GM19351 (cell line): Measurements from ENCODE around the gene PRSS56.
"Not testable (repeated sequence)": the region's sequence is repeated elsewhere in the genome, so short reads cannot be mapped to it uniquely, and the experiment has no call there.

Experiments used
- ATAC-seq: cut with Tn5 transposase; IDR thresholded peaks from one replicate; pipeline ENCODE4 v1.9.1; 2021; ENCODE audit warnings: mild to moderate bottlenecking, moderate library complexity; ENCODE audit not compliant: unreplicated experiment

Gene PRSS56

DNA sequence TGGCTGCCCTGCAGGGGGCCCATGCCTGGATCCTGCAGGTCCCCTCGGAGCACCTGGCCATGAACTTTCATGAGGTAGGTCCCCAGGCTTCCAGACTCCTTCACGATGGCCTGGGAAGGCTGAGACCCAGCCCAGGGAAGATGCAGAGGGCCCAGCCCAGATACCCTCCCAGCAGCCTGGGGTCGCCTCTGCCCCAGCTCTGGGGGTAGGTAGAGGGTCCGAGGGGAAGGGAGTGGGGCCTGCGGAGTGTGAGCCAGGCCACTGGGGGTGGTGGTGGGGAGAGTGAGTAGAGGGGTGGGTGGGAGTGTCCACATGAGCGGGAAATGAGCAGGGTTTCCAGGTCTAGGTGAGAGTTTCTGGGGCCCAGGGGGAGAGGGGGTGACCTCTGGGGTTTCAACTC is 4.6 kb downstream of the PRSS56 start:
- ATAC-seq = no peak

DNA sequence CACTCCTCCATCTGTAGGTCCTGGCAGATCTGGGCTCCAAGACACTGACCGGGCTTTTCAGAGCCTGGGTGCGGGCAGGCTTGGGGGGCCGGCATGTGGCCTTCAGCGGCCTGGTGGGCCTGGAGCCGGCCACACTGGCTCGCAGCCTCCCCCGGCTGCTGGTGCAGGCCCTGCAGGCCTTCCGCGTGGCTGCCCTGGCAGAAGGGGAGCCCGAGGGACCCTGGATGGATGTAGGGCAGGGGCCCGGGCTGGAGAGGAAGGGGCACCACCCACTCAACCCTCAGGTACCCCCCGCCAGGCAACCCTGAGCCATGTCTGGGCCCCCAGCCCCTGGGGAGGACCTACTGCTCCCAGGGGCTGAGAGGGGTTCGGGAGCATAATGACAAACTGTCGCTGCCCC is 5.0 kb downstream of the PRSS56 start:
- ATAC-seq = no peak

- no peak for ATAC-seq
Measured at GRCh38 chr2:232525791-232526371, 5.7 kb downstream of the PRSS56 start, which contains the start of gene CHRND. TSS of gene CHRND (plus strand) at chr2:232526160. CDS start at chr2:232526216, 56 bp downstream.

DNA sequence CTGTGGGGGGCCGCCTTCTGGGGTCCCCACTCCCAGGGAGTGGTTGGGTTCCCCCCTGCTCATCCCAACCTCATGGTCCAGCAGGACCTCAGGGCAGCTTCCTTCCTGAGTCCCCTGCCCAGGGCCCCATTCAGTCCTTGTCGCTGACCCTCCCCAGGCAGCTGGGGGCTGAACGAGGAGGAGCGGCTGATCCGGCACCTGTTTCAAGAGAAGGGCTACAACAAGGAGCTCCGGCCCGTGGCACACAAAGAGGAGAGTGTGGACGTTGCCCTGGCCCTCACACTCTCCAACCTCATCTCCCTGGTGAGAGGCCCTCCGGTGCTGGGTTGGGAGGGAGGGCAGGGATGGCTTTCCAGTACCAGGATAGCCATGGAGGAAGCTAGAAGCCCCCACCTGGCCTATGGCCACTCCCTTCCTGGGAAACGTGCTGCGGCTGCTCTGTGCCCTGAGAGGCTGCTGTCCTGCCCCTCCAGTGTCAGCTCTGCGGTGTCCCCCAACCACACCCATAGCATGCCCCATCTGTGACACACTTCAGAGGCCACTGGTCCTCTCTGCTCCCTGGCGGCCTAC is 6.3 kb downstream of the PRSS56 start:
- ATAC-seq = no peak

DNA sequence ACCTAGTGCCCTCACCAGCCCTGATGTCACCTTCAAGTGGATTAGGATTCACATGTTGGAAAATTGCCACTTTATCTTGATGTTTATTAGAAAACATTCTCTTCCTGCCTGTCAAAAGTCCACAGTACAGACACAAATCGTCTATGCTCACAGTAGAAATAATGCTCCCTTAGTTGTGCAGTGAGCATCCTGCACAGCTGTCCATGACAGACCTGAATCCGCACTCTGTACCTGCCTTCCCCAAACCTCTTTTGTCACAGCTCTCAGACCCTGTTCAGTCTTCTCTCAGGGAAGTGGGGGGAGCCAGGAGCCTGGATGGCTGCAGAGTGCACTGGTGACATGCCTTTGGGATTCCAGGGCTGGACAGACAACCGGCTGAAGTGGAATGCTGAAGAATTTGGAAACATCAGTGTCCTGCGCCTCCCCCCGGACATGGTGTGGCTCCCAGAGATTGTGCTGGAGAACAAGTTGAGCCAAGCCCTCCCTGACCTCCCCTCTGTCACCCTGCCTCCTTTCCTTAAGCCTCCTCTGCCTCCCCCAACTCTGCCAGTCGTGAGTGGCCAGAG is 7.8 kb downstream of the PRSS56 start:
- no peak for ATAC-seq

DNA sequence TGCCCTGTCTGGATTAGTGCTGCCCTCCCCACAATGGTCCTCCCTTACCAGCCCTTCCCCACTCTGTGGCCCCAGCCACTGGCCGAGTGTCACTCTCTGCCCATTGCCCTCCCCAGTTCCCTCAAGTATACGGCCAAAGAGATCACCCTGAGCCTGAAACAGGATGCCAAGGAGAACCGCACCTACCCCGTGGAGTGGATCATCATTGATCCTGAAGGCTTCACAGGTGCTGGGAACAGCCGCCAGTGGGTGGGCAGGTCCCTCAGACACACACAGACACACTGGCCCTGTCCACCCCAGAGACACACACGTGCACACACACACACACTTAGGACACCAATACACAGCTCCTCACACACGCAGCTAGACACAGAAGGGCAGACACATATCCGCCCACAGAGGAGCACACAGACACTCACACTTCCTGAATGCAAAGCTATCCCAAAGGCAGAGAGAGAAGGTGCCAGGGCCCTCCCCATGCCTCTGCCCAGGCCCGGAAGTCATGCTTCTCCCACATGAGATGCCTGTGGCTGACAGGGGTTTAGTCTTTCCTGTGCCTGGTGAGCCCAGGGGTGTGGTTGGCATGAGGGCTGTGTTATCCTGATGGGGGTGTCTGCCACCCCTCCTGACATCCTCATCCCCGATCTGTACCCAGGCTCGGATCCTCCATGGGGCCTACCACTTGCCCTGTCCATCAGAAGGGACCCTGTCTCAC is 8.7 kb downstream of the PRSS56 start:
- ATAC-seq = no peak

- no peak for ATAC-seq
Measured at GRCh38 chr2:232529806-232530547, 9.8 kb downstream of the PRSS56 start.

- ATAC-seq = no peak
Measured at GRCh38 chr2:232530626-232531260, 10.6 kb downstream of the PRSS56 start.

- ATAC-seq = no peak
Measured at GRCh38 chr2:232532419-232532818, 12.2 kb downstream of the PRSS56 start.

GRCh38 chr2:232532821-232533220 is 12.6 kb downstream of the PRSS56 start:
- ATAC-seq = not testable (repeated sequence)

DNA sequence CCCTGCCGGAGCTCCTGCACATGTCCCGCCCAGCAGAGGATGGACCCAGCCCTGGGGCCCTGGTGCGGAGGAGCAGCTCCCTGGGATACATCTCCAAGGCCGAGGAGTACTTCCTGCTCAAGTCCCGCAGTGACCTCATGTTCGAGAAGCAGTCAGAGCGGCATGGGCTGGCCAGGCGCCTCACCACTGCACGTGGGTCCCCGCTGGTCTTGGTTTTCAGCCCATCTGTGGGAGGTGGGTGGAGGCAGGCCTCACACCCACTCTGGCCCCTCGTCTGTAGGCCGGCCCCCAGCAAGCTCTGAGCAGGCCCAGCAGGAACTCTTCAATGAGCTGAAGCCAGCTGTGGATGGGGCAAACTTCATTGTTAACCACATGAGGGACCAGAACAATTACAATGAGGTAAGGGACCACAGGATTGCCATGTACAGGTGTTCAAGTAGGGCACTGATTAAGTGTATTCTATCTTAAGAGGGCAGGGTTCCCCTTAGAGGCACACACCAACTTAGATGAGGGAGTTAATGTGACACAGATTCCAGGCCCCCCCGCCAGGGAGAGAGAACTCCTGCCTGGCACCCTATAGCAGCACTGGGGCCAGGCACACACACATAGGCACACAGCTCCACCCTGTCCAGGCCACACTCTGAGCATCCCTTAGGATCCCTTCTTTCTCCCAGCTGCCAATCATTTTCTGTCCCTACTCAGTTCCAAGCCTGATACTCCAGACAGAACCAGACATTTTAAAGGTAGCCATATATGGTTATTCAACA is 13.9 kb downstream of the PRSS56 start:
- ATAC-seq = no peak

DNA sequence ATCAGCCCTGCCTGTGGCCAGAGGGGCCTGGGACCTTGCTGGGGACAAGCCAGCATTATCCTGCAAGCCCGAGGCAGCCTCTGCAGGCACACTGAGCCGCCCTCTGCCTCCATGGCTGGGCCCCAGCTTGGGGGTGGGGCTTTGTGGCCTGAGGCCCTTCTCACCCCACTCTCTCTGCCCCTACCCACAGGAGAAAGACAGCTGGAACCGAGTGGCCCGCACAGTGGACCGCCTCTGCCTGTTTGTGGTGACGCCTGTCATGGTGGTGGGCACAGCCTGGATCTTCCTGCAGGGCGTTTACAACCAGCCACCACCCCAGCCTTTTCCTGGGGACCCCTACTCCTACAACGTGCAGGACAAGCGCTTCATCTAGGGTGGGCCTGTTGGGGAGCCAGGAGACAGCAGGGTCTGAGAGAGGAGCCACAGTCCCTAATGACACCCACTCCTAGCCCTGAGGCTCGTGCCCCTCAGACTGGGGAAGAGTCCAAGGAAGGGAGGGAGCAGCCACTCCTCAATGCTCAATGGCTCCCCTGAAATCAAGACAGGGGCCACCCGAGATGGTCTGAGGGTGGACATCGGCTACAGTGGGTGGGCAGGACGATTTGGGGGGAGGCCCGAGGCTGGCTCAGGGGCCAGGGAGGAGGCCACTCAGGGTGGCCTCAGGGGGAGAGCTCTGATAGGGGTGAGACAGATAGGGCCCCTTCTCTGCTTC is 14.9 kb downstream of the PRSS56 start:
- no peak for ATAC-seq

DNA sequence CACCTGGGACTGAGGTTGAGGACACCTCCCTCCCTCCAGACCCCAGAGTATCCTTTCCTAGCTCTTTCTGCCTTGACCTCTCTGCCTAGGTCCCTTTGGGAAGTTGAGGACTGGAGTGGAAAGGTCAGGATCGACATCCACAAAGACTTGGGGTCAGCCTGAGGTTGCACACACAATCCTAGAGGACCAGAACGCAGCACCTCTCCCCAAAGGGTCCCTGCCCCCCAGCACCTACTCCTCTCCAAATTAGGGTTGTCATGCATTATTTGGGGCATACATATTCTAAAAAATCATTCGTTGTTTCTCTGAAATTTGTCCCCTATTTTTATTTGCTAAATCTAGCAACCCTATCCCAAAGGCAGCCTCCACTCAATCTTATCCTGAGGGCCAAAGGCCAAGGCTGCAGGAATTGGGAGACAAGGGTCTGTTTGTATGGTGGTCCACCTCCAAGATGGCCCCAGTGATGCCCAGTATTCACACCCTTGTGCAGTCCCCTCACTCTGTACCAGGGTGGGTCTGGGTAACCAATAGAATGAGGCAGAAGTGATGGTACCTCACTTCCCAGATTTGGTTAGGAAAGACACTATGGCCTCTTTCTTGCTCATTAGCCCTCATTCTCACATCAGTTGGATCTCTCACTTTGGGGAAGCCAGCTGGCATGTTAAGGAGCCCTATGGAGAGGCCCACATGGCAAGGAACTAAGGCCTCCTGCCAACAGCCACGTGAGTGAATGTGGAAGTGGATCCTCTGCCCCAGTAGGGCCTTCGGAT is 15.8 kb downstream of the PRSS56 start:
- no peak for ATAC-seq

DNA sequence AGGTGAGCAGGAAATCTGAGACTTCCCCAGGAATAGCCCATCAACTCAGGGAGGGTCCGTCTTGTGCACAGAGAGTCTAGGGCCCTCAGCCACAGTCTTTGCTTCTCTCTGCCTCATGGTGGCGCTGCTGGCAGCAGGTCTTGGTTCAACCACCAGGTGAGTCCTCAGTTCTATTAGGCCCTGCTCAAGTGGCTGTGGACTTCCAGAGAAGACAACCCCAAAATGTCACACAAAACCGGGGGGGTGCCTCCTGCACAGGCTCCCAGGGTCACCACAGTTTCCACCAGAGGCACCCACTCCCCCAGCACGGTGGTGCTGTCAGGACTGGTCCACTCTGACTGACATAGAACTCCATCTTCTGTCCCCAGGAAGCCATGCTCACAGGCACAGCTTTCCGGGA is 16.9 kb downstream of the PRSS56 start:
- ATAC-seq = no peak

DNA sequence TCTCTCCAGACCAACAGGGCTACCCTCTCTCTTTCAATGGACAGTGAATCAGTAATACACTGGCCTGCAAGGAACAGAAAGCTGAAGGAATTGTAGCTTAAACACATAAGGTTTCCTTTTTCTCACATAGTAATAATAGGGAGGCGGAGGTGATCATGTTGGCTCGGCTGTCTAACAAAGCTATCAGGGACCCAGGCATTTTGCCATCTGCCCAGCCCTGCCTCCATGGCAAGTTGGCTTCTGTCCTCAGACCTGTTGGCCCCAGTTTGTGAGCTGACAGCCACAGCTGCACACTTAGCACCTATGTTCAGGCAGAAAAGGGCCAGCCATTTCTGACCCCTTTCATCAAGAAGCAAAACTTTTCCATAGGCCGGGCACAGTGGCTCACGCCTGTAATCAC is 17.3 kb downstream of the PRSS56 start:
- no peak for ATAC-seq

GRCh38 chr2:232538671-232539070 is 18.5 kb downstream of the PRSS56 start:
- ATAC-seq = no peak

DNA sequence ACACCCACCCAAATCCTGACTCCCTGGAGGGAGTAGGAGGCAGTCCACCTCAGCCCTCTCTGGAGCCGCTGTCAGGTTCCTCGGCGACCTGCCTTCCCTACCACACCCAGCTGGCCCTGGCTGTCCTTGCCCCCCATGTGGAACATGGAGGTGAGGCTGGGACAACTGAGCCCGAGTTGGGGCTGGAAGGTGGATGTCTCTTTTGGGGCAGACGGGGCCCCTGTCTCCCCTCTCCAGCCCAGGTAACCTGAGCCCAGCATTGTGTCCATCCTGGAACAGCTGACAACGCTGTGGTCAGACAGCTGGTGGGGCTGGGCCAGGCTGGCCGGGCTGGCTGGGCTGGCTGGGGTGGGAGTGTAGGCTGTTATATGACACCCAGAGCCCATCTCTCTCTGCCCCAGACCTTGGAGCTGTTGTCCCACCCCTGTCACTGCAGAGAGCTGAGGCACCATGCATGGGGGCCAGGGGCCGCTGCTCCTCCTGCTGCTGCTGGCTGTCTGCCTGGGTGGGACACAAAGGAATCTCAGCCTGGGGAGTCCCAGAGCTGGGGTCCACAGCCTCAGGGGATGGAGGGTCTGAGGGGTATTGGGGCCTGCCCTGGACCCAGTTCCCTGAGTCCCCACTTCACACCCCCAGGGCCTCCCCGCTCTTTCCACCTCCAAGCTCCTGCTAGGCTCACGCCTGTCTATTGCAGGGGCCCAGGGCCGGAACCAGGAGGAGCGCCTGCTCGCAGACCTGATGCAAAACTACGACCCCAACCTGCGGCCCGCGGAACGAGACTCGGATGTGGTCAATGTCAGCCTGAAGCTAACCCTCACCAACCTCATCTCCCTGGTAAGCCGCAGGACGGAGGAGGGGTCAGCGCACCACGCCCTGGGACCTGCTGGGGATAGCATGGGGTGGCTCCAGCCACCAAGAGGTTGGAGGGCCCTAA is 19.4 kb downstream of the PRSS56 start, which contains the start of gene CHRNG:
CHRNG (plus strand) TSS at position 395 of the 934 bp plus-strand sequence; CDS start at position 451, 56 bp downstream.
- ATAC-seq = no peak
